Hematopoietic multipotent progenitor cell treated with erythropoietin and hydrocortisone succinate and interleukin-3 and kit ligand, for 4 days (in vitro differentiated cells): ENCODE measurements around the gene HES7.
"Not testable (repeated sequence)": the region's sequence is repeated elsewhere in the genome, so short reads cannot be mapped to it uniquely, and the experiment has no call there.

ENCODE experiments used
- DNase-seq: peaks from one replicate; pipeline ENCODE4 v3.0.0-alpha.2; 2015

The HES7 gene

GRCh38 chr17:8123695-8124349, at the start of gene HES7:
HES7 (minus strand) TSS chr17:8124106; CDS start chr17:8124084, 22 bp downstream.
- DNase-seq, result no peak

- peak; percentile 98 for DNase-seq
These were observed 49.4 kb upstream of the HES7 start for GRCh38 chr17:8173056-8173870.

- not testable (repeated sequence) for DNase-seq
These were observed 46.3 kb upstream of the HES7 start for GRCh38 chr17:8170186-8170585.

- DNase-seq, result no peak
These were observed 43.6 kb upstream of the HES7 start for GRCh38 chr17:8167526-8167925.

- DNase-seq, result no peak
These were observed 42.8 kb upstream of the HES7 start for GRCh38 chr17:8166731-8167130.

GRCh38 chr17:8164815-8165131, 40.9 kb upstream of the HES7 start:
- DNase-seq, result no peak

GRCh38 chr17:8163978-8164814, 40.3 kb upstream of the HES7 start:
- DNase-seq, result peak; percentile 88

- DNase-seq, result no peak
These were observed 39.4 kb upstream of the HES7 start for GRCh38 chr17:8162997-8163977.

GRCh38 chr17:8162233-8162996, 38.5 kb upstream of the HES7 start, which contains the start of gene VAMP2:
VAMP2 (minus strand) TSS chr17:8162948; CDS start chr17:8162879, 69 bp downstream.
- peak; percentile 87 for DNase-seq

GRCh38 chr17:8161289-8162232, 37.7 kb upstream of the HES7 start:
- DNase-seq, result no peak

- DNase-seq, result no peak
These were observed 36.9 kb upstream of the HES7 start for GRCh38 chr17:8160741-8161221.

- no peak for DNase-seq
These were observed 36.3 kb upstream of the HES7 start for GRCh38 chr17:8160224-8160577.

- DNase-seq, result no peak
These were observed 35.7 kb upstream of the HES7 start for GRCh38 chr17:8159459-8160223.

GRCh38 chr17:8159032-8159400, 35.1 kb upstream of the HES7 start:
- no peak for DNase-seq

GRCh38 chr17:8158267-8159031, 34.5 kb upstream of the HES7 start:
- DNase-seq, result peak; percentile 94

GRCh38 chr17:8156246-8156992, 32.5 kb upstream of the HES7 start:
- DNase-seq, result peak; percentile 100

GRCh38 chr17:8155996-8156245, 32.0 kb upstream of the HES7 start:
- DNase-seq, result no peak
